ENCODE results near the gene BIRC7.
A peak's percentile ranks its signal among the peaks of the same experiment; 100 is the strongest.

DNA sequence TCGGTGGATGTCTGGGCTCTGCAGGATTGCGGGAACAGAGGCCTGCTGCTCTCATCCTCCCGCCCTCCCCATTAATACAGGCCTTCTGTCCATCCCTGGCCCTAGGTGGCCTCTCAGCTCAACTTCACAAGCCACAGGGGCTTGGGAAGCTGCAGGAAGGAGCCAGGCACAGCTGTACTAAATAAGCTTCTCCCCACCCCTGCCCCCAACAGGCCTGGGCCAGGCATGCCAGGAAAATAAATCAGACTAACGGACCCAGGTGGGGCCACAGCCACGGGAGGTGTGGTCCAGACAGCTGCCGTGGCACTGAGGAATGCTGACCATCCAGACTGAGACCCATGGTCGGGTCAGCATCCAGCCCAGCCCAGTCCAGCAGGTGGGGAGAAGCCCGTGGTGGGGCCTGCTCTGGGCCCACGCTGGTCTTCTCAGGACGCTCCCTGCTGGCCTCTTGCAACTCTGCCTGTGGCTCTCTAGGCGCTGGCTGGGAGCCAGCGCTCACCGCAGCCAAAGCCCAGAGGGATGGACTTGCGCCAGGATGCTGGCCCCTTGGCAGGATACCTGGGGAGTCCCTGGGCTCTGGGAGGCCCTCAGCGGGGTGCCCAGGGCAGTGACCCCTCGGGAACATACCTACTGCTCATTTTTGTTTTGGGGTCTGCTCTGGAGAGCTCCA lies 11.2 kb upstream of the BIRC7 start:
- TF ChIP-seq, protein P1, sequence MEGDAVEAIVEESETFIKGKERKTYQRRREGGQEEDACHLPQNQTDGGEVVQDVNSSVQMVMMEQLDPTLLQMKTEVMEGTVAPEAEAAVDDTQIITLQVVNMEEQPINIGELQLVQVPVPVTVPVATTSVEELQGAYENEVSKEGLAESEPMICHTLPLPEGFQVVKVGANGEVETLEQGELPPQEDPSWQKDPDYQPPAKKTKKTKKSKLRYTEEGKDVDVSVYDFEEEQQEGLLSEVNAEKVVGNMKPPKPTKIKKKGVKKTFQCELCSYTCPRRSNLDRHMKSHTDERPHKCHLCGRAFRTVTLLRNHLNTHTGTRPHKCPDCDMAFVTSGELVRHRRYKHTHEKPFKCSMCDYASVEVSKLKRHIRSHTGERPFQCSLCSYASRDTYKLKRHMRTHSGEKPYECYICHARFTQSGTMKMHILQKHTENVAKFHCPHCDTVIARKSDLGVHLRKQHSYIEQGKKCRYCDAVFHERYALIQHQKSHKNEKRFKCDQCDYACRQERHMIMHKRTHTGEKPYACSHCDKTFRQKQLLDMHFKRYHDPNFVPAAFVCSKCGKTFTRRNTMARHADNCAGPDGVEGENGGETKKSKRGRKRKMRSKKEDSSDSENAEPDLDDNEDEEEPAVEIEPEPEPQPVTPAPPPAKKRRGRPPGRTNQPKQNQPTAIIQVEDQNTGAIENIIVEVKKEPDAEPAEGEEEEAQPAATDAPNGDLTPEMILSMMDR (conservative IDR thresholded peaks at IDR 0.05), result peak; percentile 20
- TF ChIP-seq ZFX (IDR thresholded peaks at IDR 0.05), result no peak
